HL-60 (cell line): ENCODE data around the gene ADAM19.

Source experiments
- DNase-seq, 2 experiments: peaks; one replicate each; pipeline ENCODE4 v3.0.0-alpha.2; 2010 to 2020; ENCODE audit warnings: low read depth in 1 of 2, low spot score in 1 of 2
- H3K27ac ChIP-seq: fragments of 250-450 bp; sonication (Bioruptor Pico); replicated peaks from 2 replicates; pipeline ENCODE4 v1.5.1; 2020; ENCODE audit warnings: mild to moderate bottlenecking, moderate library complexity
- H3K27me3 ChIP-seq: fragments of 250-450 bp; sonication (Bioruptor Pico); 2 replicates; pipeline ENCODE4 v1.5.1; 2021; ENCODE audit warnings: mild to moderate bottlenecking, moderate library complexity; ENCODE audit not compliant: insufficient read depth, poor library complexity, severe bottlenecking
- H3K4me3 ChIP-seq: replicated peaks from 2 replicates; pipeline ENCODE4 v1.5.1; 2011; ENCODE audit warnings: mild to moderate bottlenecking, control low read depth, low read length; ENCODE audit not compliant: insufficient read depth
- GABPA ChIP-seq: IDR thresholded peaks from 2 replicates; pipeline ENCODE4 v1.6.1; 2012; ENCODE audit warnings: low read depth
- POLR2AphosphoS5 ChIP-seq: IDR thresholded peaks from 2 replicates; pipeline ENCODE4 v1.6.1; 2012; ENCODE audit warnings: low read depth
- REST ChIP-seq: IDR thresholded peaks from 2 replicates; pipeline ENCODE4 v1.6.1; 2012; ENCODE audit warnings: low read depth; ENCODE audit not compliant: insufficient replicate concordance
- SPI1 ChIP-seq: IDR thresholded peaks from 2 replicates; pipeline ENCODE4 v1.6.1; 2012; ENCODE audit warnings: low read depth, mild to moderate bottlenecking, borderline replicate concordance
- TF ChIP-seq, protein P1 (sequence below): IDR thresholded peaks from one replicate; pipeline ENCODE4 v1.5.1; 2011; ENCODE audit warnings: low read length, control low read depth, inconsistent platforms; ENCODE audit not compliant: insufficient read depth

ADAM19 gene

GRCh38 chr5:157456301-157456700, 119.3 kb downstream of the ADAM19 start:
- no peak overlapping the region for H3K27ac ChIP-seq
- TF ChIP-seq, protein P1, sequence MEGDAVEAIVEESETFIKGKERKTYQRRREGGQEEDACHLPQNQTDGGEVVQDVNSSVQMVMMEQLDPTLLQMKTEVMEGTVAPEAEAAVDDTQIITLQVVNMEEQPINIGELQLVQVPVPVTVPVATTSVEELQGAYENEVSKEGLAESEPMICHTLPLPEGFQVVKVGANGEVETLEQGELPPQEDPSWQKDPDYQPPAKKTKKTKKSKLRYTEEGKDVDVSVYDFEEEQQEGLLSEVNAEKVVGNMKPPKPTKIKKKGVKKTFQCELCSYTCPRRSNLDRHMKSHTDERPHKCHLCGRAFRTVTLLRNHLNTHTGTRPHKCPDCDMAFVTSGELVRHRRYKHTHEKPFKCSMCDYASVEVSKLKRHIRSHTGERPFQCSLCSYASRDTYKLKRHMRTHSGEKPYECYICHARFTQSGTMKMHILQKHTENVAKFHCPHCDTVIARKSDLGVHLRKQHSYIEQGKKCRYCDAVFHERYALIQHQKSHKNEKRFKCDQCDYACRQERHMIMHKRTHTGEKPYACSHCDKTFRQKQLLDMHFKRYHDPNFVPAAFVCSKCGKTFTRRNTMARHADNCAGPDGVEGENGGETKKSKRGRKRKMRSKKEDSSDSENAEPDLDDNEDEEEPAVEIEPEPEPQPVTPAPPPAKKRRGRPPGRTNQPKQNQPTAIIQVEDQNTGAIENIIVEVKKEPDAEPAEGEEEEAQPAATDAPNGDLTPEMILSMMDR, result no peak
- TF ChIP-seq GABPA (no peak), POLR2AphosphoS5 (no peak), REST (no peak), SPI1 (no peak)
- H3K27me3 ChIP-seq, result peaks cover 4% of the 10 kb centered on the region
- no peak for DNase-seq
- no peak overlapping the region for H3K4me3 ChIP-seq

GRCh38 chr5:157455057-157455456, 120.5 kb downstream of the ADAM19 start:
- Histone ChIP-seq H3K27me3 (no peaks in the 10 kb centered on the region), H3K27ac (no peak overlapping the region), H3K4me3 (no peak overlapping the region)
- DNase-seq, result no peak
- no peak for TF ChIP-seq REST
- TF ChIP-seq, protein P1, result no peak
- TF ChIP-seq POLR2AphosphoS5, result no peak

DNA sequence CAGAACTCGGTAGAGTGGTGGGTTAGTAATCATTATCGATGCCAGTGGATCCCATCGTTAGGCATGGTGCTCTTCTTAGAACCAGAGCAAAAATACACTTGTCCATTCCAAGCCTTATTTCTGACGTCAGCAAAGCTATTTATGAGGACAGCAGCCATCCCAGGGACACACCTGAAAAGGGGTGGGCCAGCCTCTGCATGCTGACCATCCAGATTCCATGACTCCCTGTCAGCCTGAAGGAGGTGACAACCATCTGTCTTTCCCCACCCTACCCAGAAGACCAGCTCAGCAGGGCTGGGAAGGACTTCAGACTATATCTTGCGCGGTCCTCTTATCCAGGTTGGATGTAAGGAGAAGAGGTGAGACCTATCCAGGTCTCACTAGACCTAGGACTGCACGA, 121.3 kb downstream of the ADAM19 start:
- TF ChIP-seq SPI1, result no peak
- no peak for TF ChIP-seq GABPA
- TF ChIP-seq, protein P1, result no peak
- Histone ChIP-seq H3K27ac (no peak overlapping the region), H3K27me3 (no peaks in the 10 kb centered on the region), H3K4me3 (no peak overlapping the region)
- DNase-seq, result no peak

GRCh38 chr5:157451806-157452205, 123.8 kb downstream of the ADAM19 start:
- no peak overlapping the region for H3K4me3 ChIP-seq
- TF ChIP-seq GABPA (no peak), REST (no peak), POLR2AphosphoS5 (no peak), SPI1 (no peak)
- TF ChIP-seq, protein P1, result no peak
- no peaks in the 10 kb centered on the region for H3K27me3 ChIP-seq
- H3K27ac ChIP-seq, result no peak overlapping the region
- no peak for DNase-seq
